Activated CD8-positive, alpha-beta T cell treated with anti-CD3 and anti-CD28 coated beads for 36 hours (primary cell): ENCODE measurements around the gene ERC2. TPM values are rescaled to one million over a fixed set of nuclear protein-coding genes. Genes with fewer than 3 reads are reported as not detected.

Experiments used
- ATAC-seq: fragments of 200-7000 bp; cut with Tn5 transposase; one replicate; pipeline ENCODE4 v1.10.0; 2021; ENCODE audit warnings: mild to moderate bottlenecking, moderate library complexity
- CTCF ChIA-PET: fragments of 350-600 bp; sonication (Branson Sonifier 250); formaldehyde crosslinking; loops from one replicate; lab custom pipeline; 2021; ENCODE audit warnings: antibody characterized with exemption; lab: Charles Lee
- POLR2A ChIA-PET: fragments of 350-600 bp; sonication (Branson Sonifier 250); formaldehyde crosslinking; loops from one replicate; lab custom pipeline; 2021; ENCODE audit warnings: antibody characterized with exemption; lab: Charles Lee
- DNase-seq: peaks from one replicate; pipeline ENCODE4 v3.0.0-alpha.2; 2020
- H3K27ac Mint-ChIP-seq: one replicate; pipeline ENCODE4 v1.8.0; 2021; ENCODE audit warnings: mild to moderate bottlenecking, mixed read lengths
- H3K27me3 Mint-ChIP-seq: one replicate; pipeline ENCODE4 v1.8.0; 2021; ENCODE audit warnings: mixed read lengths
- H3K36me3 Mint-ChIP-seq: one replicate; pipeline ENCODE4 v1.8.0; 2021; ENCODE audit warnings: low read depth, mixed read lengths
- H3K4me1 Mint-ChIP-seq: one replicate; pipeline ENCODE4 v1.8.0; 2021; ENCODE audit warnings: low read depth, mixed read lengths
- H3K4me3 Mint-ChIP-seq: one replicate; pipeline ENCODE4 v1.8.0; 2021; ENCODE audit warnings: mild to moderate bottlenecking, moderate library complexity, mixed read lengths
- H3K9me3 Mint-ChIP-seq: one replicate; pipeline ENCODE4 v1.8.0; 2021; ENCODE audit warnings: mixed read lengths
- intact Hi-C: fragments of 100-400 bp; cut with micrococcal nuclease; formaldehyde crosslinking; loops from one replicate; pipeline ENCODE4 v1.10.0; 2022
- total RNA-seq, 2 experiments: library from RNA; stranded (reverse); gene quantifications; one replicate each; pipeline ENCODE4 v1.2.3, GENCODE V29; 2021
- TF ChIP-seq, protein P1 (sequence below): fragments of 200-600 bp; IDR thresholded peaks from one replicate; pipeline ENCODE4 v1.8.0; 2022; ENCODE audit warnings: antibody characterized with exemption, mild to moderate bottlenecking

Gene ERC2
- total RNA-seq, 2 experiments from 2014 or later, result 0.18 to 0.52 TPM

DNA sequence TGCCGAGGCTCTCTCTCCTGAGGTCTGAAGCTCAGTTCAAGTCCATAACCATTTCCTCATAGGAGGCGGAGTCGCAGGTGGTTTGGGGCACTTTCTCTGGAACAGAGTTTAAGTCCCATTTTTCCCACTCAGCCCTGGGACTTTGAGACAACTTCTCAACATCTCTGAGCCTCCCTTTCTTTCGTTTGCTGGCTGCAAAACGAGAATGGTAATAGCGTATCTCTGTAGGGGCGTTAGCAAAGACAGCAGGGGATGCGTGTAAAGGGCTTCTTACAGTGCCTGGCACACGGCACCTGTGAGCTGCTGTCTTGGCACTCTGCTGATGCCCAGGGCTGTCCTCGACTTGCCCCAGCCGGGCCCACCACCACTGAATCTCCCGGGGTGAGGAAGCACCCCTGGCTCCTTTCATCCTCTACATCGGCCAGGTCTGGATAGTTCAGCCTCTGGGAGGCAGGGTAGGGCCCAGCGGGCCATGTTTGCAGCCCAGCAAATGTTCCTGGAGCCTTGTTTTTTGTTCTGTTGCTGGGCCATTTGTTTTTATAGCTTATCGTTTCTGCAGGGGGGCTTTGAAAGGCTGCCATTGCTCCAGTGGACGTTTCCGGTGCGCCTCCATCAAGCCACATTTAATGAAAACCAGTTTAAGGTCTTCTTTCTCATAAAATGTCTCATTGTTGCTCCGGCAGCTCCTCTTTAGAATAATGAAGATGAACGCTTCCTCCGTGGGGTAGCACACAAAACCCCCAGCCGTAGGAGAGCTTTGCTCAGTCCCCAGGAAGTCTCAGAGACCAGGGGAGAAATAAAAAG is 921.2 kb downstream of the ERC2 start:
- no peaks in the 10 kb centered on the region for H3K36me3 Mint-ChIP-seq
- no peaks in the 10 kb centered on the region for H3K27me3 Mint-ChIP-seq
- H3K9me3 Mint-ChIP-seq, result no peaks in the 10 kb centered on the region
- ChIA-PET POLR2A (no interaction called here), CTCF (no interaction called here)
- intact Hi-C loops, result no loop called here
- no peak overlapping the region for H3K27ac Mint-ChIP-seq
- H3K4me1 Mint-ChIP-seq, result no peaks in the 10 kb centered on the region
- no peak for DNase-seq
- TF ChIP-seq, protein P1, sequence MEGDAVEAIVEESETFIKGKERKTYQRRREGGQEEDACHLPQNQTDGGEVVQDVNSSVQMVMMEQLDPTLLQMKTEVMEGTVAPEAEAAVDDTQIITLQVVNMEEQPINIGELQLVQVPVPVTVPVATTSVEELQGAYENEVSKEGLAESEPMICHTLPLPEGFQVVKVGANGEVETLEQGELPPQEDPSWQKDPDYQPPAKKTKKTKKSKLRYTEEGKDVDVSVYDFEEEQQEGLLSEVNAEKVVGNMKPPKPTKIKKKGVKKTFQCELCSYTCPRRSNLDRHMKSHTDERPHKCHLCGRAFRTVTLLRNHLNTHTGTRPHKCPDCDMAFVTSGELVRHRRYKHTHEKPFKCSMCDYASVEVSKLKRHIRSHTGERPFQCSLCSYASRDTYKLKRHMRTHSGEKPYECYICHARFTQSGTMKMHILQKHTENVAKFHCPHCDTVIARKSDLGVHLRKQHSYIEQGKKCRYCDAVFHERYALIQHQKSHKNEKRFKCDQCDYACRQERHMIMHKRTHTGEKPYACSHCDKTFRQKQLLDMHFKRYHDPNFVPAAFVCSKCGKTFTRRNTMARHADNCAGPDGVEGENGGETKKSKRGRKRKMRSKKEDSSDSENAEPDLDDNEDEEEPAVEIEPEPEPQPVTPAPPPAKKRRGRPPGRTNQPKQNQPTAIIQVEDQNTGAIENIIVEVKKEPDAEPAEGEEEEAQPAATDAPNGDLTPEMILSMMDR, result no peak
- ATAC-seq, result no peak
- no peak overlapping the region for H3K4me3 Mint-ChIP-seq

DNA sequence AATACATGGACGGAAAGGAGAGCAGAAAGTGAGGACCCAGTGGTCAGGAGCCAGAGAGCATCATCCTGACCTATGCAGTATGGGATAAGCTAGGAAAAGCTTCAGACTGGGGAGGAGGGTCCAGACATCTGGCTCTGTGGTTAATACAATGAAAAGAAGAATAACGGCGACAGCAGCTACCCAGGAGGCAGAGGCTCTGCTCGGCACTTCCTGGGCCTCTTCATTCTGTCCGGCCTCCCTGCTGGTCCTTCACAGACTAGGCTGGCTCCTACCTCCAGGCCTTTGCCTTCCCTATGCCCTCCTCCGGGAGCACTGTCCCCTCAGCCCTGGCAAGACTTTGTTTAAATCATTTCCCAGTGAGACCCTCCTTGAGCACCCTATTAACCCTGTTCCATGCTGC is 922.3 kb downstream of the ERC2 start:
- no peaks in the 10 kb centered on the region for H3K36me3 Mint-ChIP-seq
- no peaks in the 10 kb centered on the region for H3K9me3 Mint-ChIP-seq
- no peak overlapping the region for H3K4me3 Mint-ChIP-seq
- no peak overlapping the region for H3K27ac Mint-ChIP-seq
- no peaks in the 10 kb centered on the region for H3K4me1 Mint-ChIP-seq
- TF ChIP-seq, protein P1, result no peak
- ChIA-PET POLR2A (no interaction called here), CTCF (no interaction called here)
- no peak for DNase-seq
- intact Hi-C loops, result no loop called here
- ATAC-seq, result no peak
- no peaks in the 10 kb centered on the region for H3K27me3 Mint-ChIP-seq

DNA sequence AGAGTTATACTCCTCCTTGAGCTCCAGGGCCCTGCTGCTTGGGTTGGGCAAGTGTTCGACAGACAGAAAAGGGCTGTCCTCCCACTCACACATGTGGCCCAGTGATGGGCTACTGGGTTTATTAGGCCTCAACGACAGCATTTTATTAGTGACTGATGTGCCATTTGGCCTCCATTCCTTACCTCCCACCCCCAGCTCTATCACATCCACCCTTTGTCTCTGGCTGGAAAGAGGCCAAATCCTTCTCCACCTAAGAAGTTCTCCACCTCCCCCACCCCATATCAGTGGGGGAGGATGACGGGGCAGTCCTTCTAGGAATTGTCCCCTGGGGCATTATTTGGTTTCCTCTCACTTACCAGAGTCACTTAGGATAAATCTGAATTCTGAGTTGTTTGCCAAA is 924.0 kb downstream of the ERC2 start:
- H3K27me3 Mint-ChIP-seq, result no peaks in the 10 kb centered on the region
- H3K36me3 Mint-ChIP-seq, result no peaks in the 10 kb centered on the region
- DNase-seq (no peak), ATAC-seq (no peak)
- POLR2A ChIA-PET, result no interaction called here
- TF ChIP-seq, protein P1, result no peak
- H3K4me3 Mint-ChIP-seq, result no peak overlapping the region
- H3K9me3 Mint-ChIP-seq, result no peaks in the 10 kb centered on the region
- no peak overlapping the region for H3K27ac Mint-ChIP-seq
- intact Hi-C loops, result no loop called here
- H3K4me1 Mint-ChIP-seq, result no peaks in the 10 kb centered on the region
- CTCF ChIA-PET, result no interaction called here

DNA sequence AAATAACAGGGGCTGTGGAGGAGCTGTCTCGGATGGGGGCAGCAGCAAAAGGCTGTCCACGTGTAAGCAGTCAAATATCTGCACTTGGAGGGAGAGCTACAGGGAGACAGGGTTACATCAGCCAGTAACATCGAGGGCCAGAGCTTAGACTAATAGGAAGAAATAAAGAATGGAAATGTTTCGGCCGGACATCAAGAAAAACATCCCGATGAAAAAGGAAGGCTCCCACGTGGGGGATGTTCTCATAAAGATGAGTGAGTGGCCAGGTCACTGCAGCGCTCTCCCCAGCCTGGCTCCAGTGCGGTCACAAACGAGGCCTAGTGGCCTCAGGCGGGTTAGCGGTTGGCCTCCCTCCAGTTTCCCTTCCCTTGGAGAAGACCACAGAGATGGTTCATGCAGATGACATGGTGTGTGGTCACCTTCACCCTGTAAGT is 925.1 kb downstream of the ERC2 start:
- ATAC-seq (no peak), DNase-seq (no peak)
- intact Hi-C loops, result no loop called here
- Mint-ChIP-seq H3K4me3 (no peak overlapping the region), H3K9me3 (no peaks in the 10 kb centered on the region), H3K36me3 (no peaks in the 10 kb centered on the region), H3K27me3 (no peaks in the 10 kb centered on the region), H3K4me1 (no peaks in the 10 kb centered on the region), H3K27ac (no peak overlapping the region)
- TF ChIP-seq, protein P1, result no peak
- CTCF ChIA-PET, result no interaction called here
- POLR2A ChIA-PET, result no interaction called here

DNA sequence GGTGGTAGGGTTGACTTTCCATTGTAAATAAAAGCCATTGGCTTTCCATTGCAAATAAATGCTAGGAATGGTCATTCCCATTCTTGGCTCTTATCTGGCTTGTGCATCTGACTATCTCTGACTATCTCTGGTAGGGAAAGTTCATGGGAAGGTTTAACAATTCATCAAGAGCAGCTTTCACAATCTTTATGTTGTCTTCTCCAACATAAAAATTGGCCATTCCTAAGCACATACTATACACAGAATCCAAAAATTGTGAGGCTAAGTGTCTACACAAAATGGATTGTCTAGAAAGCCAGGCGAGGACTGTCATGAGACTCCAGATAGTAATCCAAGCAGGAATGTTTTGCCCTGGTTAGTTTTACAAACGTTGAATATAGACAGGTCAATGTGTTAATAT is 926.8 kb downstream of the ERC2 start:
- no peaks in the 10 kb centered on the region for H3K27me3 Mint-ChIP-seq
- DNase-seq, result no peak
- H3K4me1 Mint-ChIP-seq, result no peaks in the 10 kb centered on the region
- no peaks in the 10 kb centered on the region for H3K36me3 Mint-ChIP-seq
- no peak for ATAC-seq
- H3K4me3 Mint-ChIP-seq, result no peak overlapping the region
- ChIA-PET POLR2A (no interaction called here), CTCF (no interaction called here)
- no peak overlapping the region for H3K27ac Mint-ChIP-seq
- no peaks in the 10 kb centered on the region for H3K9me3 Mint-ChIP-seq
- TF ChIP-seq, protein P1, result no peak
- intact Hi-C loops, result no loop called here
